ENCODE data around the gene MAGI1. TPM values are rescaled to one million over a fixed set of nuclear protein-coding genes. Genes with fewer than 3 reads are reported as not detected.

Gene MAGI1
- total RNA-seq, 3 donors from 2014 or later, result 22.1 to 94.4 (median 70.5) TPM

DNA sequence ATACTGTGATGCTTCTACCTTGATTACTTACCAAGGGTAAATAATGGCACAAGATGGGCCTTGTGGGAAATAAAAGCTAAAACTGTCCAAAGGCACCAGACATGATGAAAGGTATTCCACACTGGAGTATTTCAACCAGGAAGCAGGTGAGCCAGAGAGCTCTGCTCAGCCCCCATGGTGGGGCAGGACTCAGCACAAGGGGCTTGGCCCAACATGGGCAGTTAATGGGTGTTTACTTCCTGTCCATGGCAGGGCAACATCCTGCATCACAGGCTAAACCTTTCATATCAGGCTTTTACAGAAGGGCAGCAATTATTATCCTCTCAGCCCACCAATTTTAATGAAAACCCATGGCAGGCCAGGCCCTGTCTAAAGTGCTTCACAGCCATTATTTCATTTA, 38.2 kb downstream of the MAGI1 start:
- Histone ChIP-seq H3K36me3 (no peaks in the 10 kb centered on the region), H3K27ac (peak overlapping the region; percentile 46 to 79), H3K4me1 (peaks cover 0 to 13% of the 10 kb centered on the region in 2 donors), H3K27me3 (no peaks in the 10 kb centered on the region), H3K9me3 (no peaks in the 10 kb centered on the region), H3K4me3 (no peak overlapping the region)
- no peak for DNase-seq (ENCODE audit: low spot score in 2 of 2)
- intact Hi-C loops (cut with DNase I; ENCODE audit: low total_unique reads), result no loop called here
- TF ChIP-seq CTCF (IDR thresholded peaks at IDR 0.05), result no peak
- no peak for TF ChIP-seq POLR2AphosphoS5 (IDR thresholded peaks at IDR 0.05)

DNA sequence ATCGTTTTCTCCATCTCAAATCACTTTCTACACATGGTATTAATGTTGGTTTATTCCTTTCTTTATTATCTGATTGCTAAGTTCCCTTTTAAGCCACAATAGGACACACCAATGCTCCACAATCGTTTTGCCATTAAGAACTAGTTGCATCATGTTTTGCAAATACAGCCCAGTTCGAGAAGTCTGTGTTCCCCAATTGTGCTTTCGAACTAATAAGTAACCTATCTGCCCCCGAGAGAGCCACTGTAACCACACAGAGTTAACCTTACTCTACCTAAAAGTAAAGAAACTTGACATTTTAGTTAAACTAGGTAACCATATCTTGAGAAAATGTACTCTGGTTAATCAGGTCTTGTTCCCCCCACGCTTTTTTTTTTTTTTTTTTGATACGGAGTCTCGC, 39.1 kb downstream of the MAGI1 start:
- Histone ChIP-seq H3K27me3 (no peaks in the 10 kb centered on the region), H3K4me1 (peaks cover 0 to 16% of the 10 kb centered on the region in 2 donors), H3K4me3 (no peak overlapping the region), H3K9me3 (no peaks in the 10 kb centered on the region), H3K27ac (no peak overlapping the region), H3K36me3 (no peaks in the 10 kb centered on the region)
- DNase-seq (ENCODE audit: low spot score in 2 of 2), result no peak
- TF ChIP-seq POLR2AphosphoS5 (IDR thresholded peaks at IDR 0.05) (no peak), CTCF (IDR thresholded peaks at IDR 0.05) (no peak), POLR2A (IDR thresholded peaks at IDR 0.05) (no peak)
- intact Hi-C loops (cut with DNase I; ENCODE audit: low total_unique reads), result no loop called here

DNA sequence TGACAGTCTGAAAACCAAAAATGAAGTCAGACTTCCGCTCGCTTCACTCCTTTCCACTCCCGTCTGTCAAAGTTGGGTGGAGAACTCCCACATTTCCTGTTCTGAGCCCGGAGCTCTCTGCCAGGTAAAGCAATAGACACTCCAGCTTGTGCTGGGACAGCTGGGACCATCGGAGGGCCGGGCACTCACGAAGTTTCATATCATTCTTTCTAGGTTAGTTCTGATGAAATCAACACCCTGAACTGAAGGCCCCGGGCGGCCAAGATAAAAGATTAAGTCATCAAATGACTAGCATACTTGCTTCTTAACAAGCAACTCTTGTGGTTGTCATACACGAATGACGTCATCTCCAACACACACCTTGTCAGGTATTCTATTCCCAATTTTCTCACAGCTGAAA, 42.1 kb downstream of the MAGI1 start:
- Histone ChIP-seq H3K36me3 (no peaks in the 10 kb centered on the region), H3K4me1 (peaks cover 0 to 7% of the 10 kb centered on the region in 2 donors), H3K9me3 (no peaks in the 10 kb centered on the region), H3K27ac (peak overlapping the region; percentile 50 to 64), H3K4me3 (no peak overlapping the region), H3K27me3 (no peaks in the 10 kb centered on the region)
- no peak for TF ChIP-seq CTCF (IDR thresholded peaks at IDR 0.05)
- TF ChIP-seq POLR2AphosphoS5 (IDR thresholded peaks at IDR 0.05), result no peak
- no peak for TF ChIP-seq POLR2A (IDR thresholded peaks at IDR 0.05)
- peak in 1 of 2 donors; percentile 35 for DNase-seq (ENCODE audit: low spot score in 2 of 2)
- intact Hi-C loops (cut with DNase I; ENCODE audit: low total_unique reads), result no loop called here

- no peaks in the 10 kb centered on the region for H3K27me3 ChIP-seq
- intact Hi-C loops (cut with DNase I; ENCODE audit: low total_unique reads), result no loop called here
- H3K36me3 ChIP-seq, result no peaks in the 10 kb centered on the region
- DNase-seq (ENCODE audit: low spot score in 2 of 2), result no peak
- no peak overlapping the region for H3K27ac ChIP-seq
- TF ChIP-seq POLR2A (IDR thresholded peaks at IDR 0.05) (no peak), POLR2AphosphoS5 (IDR thresholded peaks at IDR 0.05) (no peak), CTCF (IDR thresholded peaks at IDR 0.05) (no peak)
- no peaks in the 10 kb centered on the region for H3K9me3 ChIP-seq
- H3K4me1 ChIP-seq, result peaks cover 0 to 4% of the 10 kb centered on the region in 2 donors
- H3K4me3 ChIP-seq, result no peak overlapping the region
These were observed 43.2 kb downstream of the MAGI1 start for GRCh38 chr3:65995515-65995914.

DNA sequence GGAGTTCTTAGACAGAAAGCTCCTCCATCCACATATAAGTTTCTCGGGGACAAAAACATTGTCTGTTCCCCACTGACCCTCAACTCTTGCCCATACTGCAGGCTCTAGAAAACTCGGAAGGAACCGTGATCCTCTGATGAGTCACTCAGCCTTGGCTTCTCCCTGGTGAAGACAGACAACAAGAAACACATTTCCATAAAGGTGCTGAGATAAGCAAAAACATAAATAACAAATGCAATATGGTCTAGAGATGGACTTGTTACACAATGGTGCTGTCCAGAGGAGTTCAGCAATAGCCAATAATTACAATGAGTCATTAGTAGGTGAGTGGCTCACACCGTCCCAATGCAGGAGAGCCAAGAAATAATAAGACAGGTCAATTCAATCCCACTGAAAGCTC, 43.7 kb downstream of the MAGI1 start:
- no peaks in the 10 kb centered on the region for H3K9me3 ChIP-seq
- H3K27me3 ChIP-seq, result no peaks in the 10 kb centered on the region
- peak overlapping the region in 1 of 2 donors; percentile 52 for H3K27ac ChIP-seq
- peaks cover 0 to 4% of the 10 kb centered on the region in 2 donors for H3K4me1 ChIP-seq
- TF ChIP-seq POLR2AphosphoS5 (IDR thresholded peaks at IDR 0.05) (no peak), POLR2A (IDR thresholded peaks at IDR 0.05) (no peak), CTCF (IDR thresholded peaks at IDR 0.05) (no peak)
- no peak for DNase-seq (ENCODE audit: low spot score in 2 of 2)
- intact Hi-C loops (cut with DNase I; ENCODE audit: low total_unique reads), result no loop called here
- H3K36me3 ChIP-seq, result no peaks in the 10 kb centered on the region
- no peak overlapping the region for H3K4me3 ChIP-seq

All from breast epithelium (tissue), 4 donors.